GM19438 (cell line): ENCODE measurements around the gene DNER.
A peak's percentile ranks its signal among the peaks of the same experiment; 100 is the strongest.
"Not testable (repeated sequence)": the region's sequence is repeated elsewhere in the genome, so short reads cannot be mapped to it uniquely, and the experiment has no call there.

Experiments
- ATAC-seq: cut with Tn5 transposase; IDR thresholded peaks from one replicate; pipeline ENCODE4 v1.9.1; 2021; ENCODE audit warnings: low read depth; ENCODE audit not compliant: unreplicated experiment

The DNER gene

GRCh38 chr2:229715895-229716507 lies 1.6 kb upstream of the DNER start:
- ATAC-seq: no peak

GRCh38 chr2:229714736-229715541 lies 584 bp upstream of the DNER start:
- peak; percentile 32 for ATAC-seq

GRCh38 chr2:229713371-229714079 lies 830 bp downstream of the DNER start:
- ATAC-seq: no peak

GRCh38 chr2:229712136-229712535 lies 2.2 kb downstream of the DNER start:
- no peak for ATAC-seq

GRCh38 chr2:229708335-229708734 lies 6.0 kb downstream of the DNER start:
- no peak for ATAC-seq

GRCh38 chr2:229703909-229704630 lies 10.3 kb downstream of the DNER start:
- ATAC-seq: no peak

GRCh38 chr2:229701716-229702115 lies 12.6 kb downstream of the DNER start:
- no peak for ATAC-seq

- ATAC-seq: no peak
These were observed 13.3 kb downstream of the DNER start for GRCh38 chr2:229701062-229701461.

GRCh38 chr2:229695961-229696360 lies 18.4 kb downstream of the DNER start:
- no peak for ATAC-seq

GRCh38 chr2:229693845-229694244 lies 20.5 kb downstream of the DNER start:
- not testable (repeated sequence) for ATAC-seq

- no peak for ATAC-seq
These were observed 22.7 kb downstream of the DNER start for GRCh38 chr2:229691631-229692030.

- ATAC-seq: no peak
These were observed 25.0 kb downstream of the DNER start for GRCh38 chr2:229689307-229689839.

GRCh38 chr2:229688141-229688540 lies 26.2 kb downstream of the DNER start:
- ATAC-seq: no peak

GRCh38 chr2:229686122-229686919 lies 28.0 kb downstream of the DNER start:
- no peak for ATAC-seq

GRCh38 chr2:229684942-229685562 lies 29.3 kb downstream of the DNER start:
- ATAC-seq: no peak

- ATAC-seq: no peak
These were observed 34.8 kb downstream of the DNER start for GRCh38 chr2:229679393-229680125.

- no peak for ATAC-seq
These were observed 38.8 kb downstream of the DNER start for GRCh38 chr2:229675569-229675968.

- ATAC-seq: no peak
These were observed 39.4 kb downstream of the DNER start for GRCh38 chr2:229674830-229675530.
